ENCODE data around the gene RRP1B. TPM values are rescaled to one million over a fixed set of nuclear protein-coding genes. Genes with fewer than 3 reads are reported as not detected.

Gene RRP1B
- total RNA-seq, 2 donors from 2014 or later = 30.3 to 30.6 TPM

- DNase-seq (no peak), ATAC-seq (peak; percentile 41)
- H3K27me3 Mint-ChIP-seq = no peaks in the 10 kb centered on the region
- no peaks in the 10 kb centered on the region for H3K9me3 ChIP-seq (ENCODE audit: control insufficient read depth, low read length, poor library complexity, severe bottlenecking)
- peak overlapping the region; percentile 82 for H3K4me3 Mint-ChIP-seq
- H3K4me1 Mint-ChIP-seq = peaks cover 32% of the 10 kb centered on the region
- no peaks in the 10 kb centered on the region for H3K36me3 Mint-ChIP-seq (ENCODE audit: low read depth)
- peak overlapping the region; percentile 77 for H3K27ac Mint-ChIP-seq
These were observed 75.0 kb downstream of the RRP1B start for GRCh38 chr21:43734131-43734927.

GRCh38 chr21:43734928-43735229 is 75.5 kb downstream of the RRP1B start:
- DNase-seq (no peak), ATAC-seq (no peak)
- no peaks in the 10 kb centered on the region for H3K27me3 Mint-ChIP-seq
- H3K27ac Mint-ChIP-seq = peak overlapping the region; percentile 77
- H3K9me3 ChIP-seq (ENCODE audit: control insufficient read depth, low read length, poor library complexity, severe bottlenecking) = no peaks in the 10 kb centered on the region
- peak overlapping the region; percentile 82 for H3K4me3 Mint-ChIP-seq
- no peaks in the 10 kb centered on the region for H3K36me3 Mint-ChIP-seq (ENCODE audit: low read depth)
- H3K4me1 Mint-ChIP-seq = peaks cover 33% of the 10 kb centered on the region

- ATAC-seq = no peak
- no peak for DNase-seq
- H3K36me3 Mint-ChIP-seq (ENCODE audit: low read depth) = no peaks in the 10 kb centered on the region
- no peaks in the 10 kb centered on the region for H3K9me3 ChIP-seq (ENCODE audit: control insufficient read depth, low read length, poor library complexity, severe bottlenecking)
- H3K4me3 Mint-ChIP-seq = no peak overlapping the region
- peaks cover 33% of the 10 kb centered on the region for H3K4me1 Mint-ChIP-seq
- peak overlapping the region; percentile 77 for H3K27ac Mint-ChIP-seq
- H3K27me3 Mint-ChIP-seq = no peaks in the 10 kb centered on the region
These were observed 76.1 kb downstream of the RRP1B start for GRCh38 chr21:43735236-43736091.

GRCh38 chr21:43736224-43736883 is 77.0 kb downstream of the RRP1B start:
- no peak overlapping the region for H3K4me3 Mint-ChIP-seq
- no peak for ATAC-seq
- no peaks in the 10 kb centered on the region for H3K27me3 Mint-ChIP-seq
- H3K36me3 Mint-ChIP-seq (ENCODE audit: low read depth) = no peaks in the 10 kb centered on the region
- H3K4me1 Mint-ChIP-seq = peaks cover 35% of the 10 kb centered on the region
- H3K9me3 ChIP-seq (ENCODE audit: control insufficient read depth, low read length, poor library complexity, severe bottlenecking) = no peaks in the 10 kb centered on the region
- DNase-seq = no peak
- peak overlapping the region; percentile 16 for H3K27ac Mint-ChIP-seq

GRCh38 chr21:43737158-43737950 is 78.0 kb downstream of the RRP1B start:
- Mint-ChIP-seq H3K27ac (no peak overlapping the region), H3K36me3 (ENCODE audit: low read depth) (no peaks in the 10 kb centered on the region)

GRCh38 chr21:43739621-43740435 is 80.5 kb downstream of the RRP1B start:
- H3K4me1 Mint-ChIP-seq = peaks cover 17% of the 10 kb centered on the region

More at GRCh38 chr21:43737158-43737950, 78.0 kb downstream of the RRP1B start:
- H3K4me1 Mint-ChIP-seq = peaks cover 29% of the 10 kb centered on the region
- DNase-seq (no peak), ATAC-seq (no peak)
- no peak overlapping the region for H3K4me3 Mint-ChIP-seq
- H3K9me3 ChIP-seq (ENCODE audit: control insufficient read depth, low read length, poor library complexity, severe bottlenecking) = no peaks in the 10 kb centered on the region
- H3K27me3 Mint-ChIP-seq = no peaks in the 10 kb centered on the region

GRCh38 chr21:43740497-43741156 is 81.3 kb downstream of the RRP1B start:
- Mint-ChIP-seq H3K4me3 (peak overlapping the region; percentile 85), H3K4me1 (peaks cover 17% of the 10 kb centered on the region), H3K36me3 (ENCODE audit: low read depth) (peaks cover 3% of the 10 kb centered on the region), H3K27me3 (no peaks in the 10 kb centered on the region), H3K27ac (peak overlapping the region; percentile 65)
- peak in 1 of 3 donors; percentile 40 for DNase-seq
- ATAC-seq = peak; percentile 81
- no peaks in the 10 kb centered on the region for H3K9me3 ChIP-seq (ENCODE audit: control insufficient read depth, low read length, poor library complexity, severe bottlenecking)

More at GRCh38 chr21:43739621-43740435, 80.5 kb downstream of the RRP1B start:
- ATAC-seq (peak; percentile 18), DNase-seq (no peak)
- no peak overlapping the region for H3K4me3 Mint-ChIP-seq
- no peaks in the 10 kb centered on the region for H3K27me3 Mint-ChIP-seq
- peak overlapping the region; percentile 75 for H3K27ac Mint-ChIP-seq
- H3K36me3 Mint-ChIP-seq (ENCODE audit: low read depth) = peaks cover 2% of the 10 kb centered on the region
- no peaks in the 10 kb centered on the region for H3K9me3 ChIP-seq (ENCODE audit: control insufficient read depth, low read length, poor library complexity, severe bottlenecking)

- no peak overlapping the region for H3K27ac Mint-ChIP-seq
- peaks cover 3% of the 10 kb centered on the region for H3K36me3 Mint-ChIP-seq (ENCODE audit: low read depth)
- H3K27me3 Mint-ChIP-seq = no peaks in the 10 kb centered on the region
- peak overlapping the region; percentile 36 for H3K4me3 Mint-ChIP-seq
- ATAC-seq (no peak), DNase-seq (no peak)
- H3K4me1 Mint-ChIP-seq = peaks cover 11% of the 10 kb centered on the region
- H3K9me3 ChIP-seq (ENCODE audit: control insufficient read depth, low read length, poor library complexity, severe bottlenecking) = no peaks in the 10 kb centered on the region
These were observed 82.2 kb downstream of the RRP1B start for GRCh38 chr21:43741423-43742096.

- Mint-ChIP-seq H3K27ac (no peak overlapping the region), H3K27me3 (no peaks in the 10 kb centered on the region), H3K36me3 (ENCODE audit: low read depth) (peaks cover 3% of the 10 kb centered on the region), H3K4me3 (no peak overlapping the region), H3K4me1 (peaks cover 7% of the 10 kb centered on the region)
- H3K9me3 ChIP-seq (ENCODE audit: control insufficient read depth, low read length, poor library complexity, severe bottlenecking) = no peaks in the 10 kb centered on the region
- ATAC-seq (no peak), DNase-seq (no peak)
These were observed 84.6 kb downstream of the RRP1B start for GRCh38 chr21:43743947-43744346.

- H3K4me1 Mint-ChIP-seq = peaks cover 5% of the 10 kb centered on the region
- DNase-seq = no peak
These were observed 85.4 kb downstream of the RRP1B start for GRCh38 chr21:43744725-43745124.

More at GRCh38 chr21:43744725-43745124, 85.4 kb downstream of the RRP1B start:
- peaks cover 3% of the 10 kb centered on the region for H3K36me3 Mint-ChIP-seq (ENCODE audit: low read depth)
- no peak for ATAC-seq
- no peaks in the 10 kb centered on the region for H3K9me3 ChIP-seq (ENCODE audit: control insufficient read depth, low read length, poor library complexity, severe bottlenecking)
- H3K27me3 Mint-ChIP-seq = no peaks in the 10 kb centered on the region
- peak overlapping the region; percentile 54 for H3K27ac Mint-ChIP-seq
- no peak overlapping the region for H3K4me3 Mint-ChIP-seq

Data from T-helper 17 cell (primary cell).